NCI-H2196 (cell line): ENCODE results near the gene ETHE1.
"Not testable (repeated sequence)": the region's sequence is repeated elsewhere in the genome, so short reads cannot be mapped to it uniquely, and the experiment has no call there.

Experiments used
- DNase-seq: peaks from one replicate; lab custom pipeline; 2025; ENCODE audit not compliant: unreplicated experiment; lab: John Stamatoyannopoulos, UW

Gene ETHE1

GRCh38 chr19:43524922-43525835 lies 1.8 kb downstream of the ETHE1 start:
- no peak for DNase-seq

GRCh38 chr19:43523696-43524095 lies 3.3 kb downstream of the ETHE1 start:
- not testable (repeated sequence) for DNase-seq

GRCh38 chr19:43522929-43523328 lies 4.1 kb downstream of the ETHE1 start:
- DNase-seq = no peak

- peak; percentile 85 for DNase-seq
Measured at GRCh38 chr19:43519436-43520088, 7.4 kb downstream of the ETHE1 start.

- DNase-seq = no peak
Measured at GRCh38 chr19:43518051-43518450, 8.9 kb downstream of the ETHE1 start.

GRCh38 chr19:43512399-43512798 lies 14.6 kb downstream of the ETHE1 start:
- not testable (repeated sequence) for DNase-seq

GRCh38 chr19:43511324-43511723 lies 15.7 kb downstream of the ETHE1 start:
- DNase-seq = no peak

GRCh38 chr19:43510713-43511112 lies 16.3 kb downstream of the ETHE1 start:
- DNase-seq = no peak

- no peak for DNase-seq
Measured at GRCh38 chr19:43507880-43508279, 19.1 kb downstream of the ETHE1 start.

GRCh38 chr19:43506629-43507028 lies 20.4 kb downstream of the ETHE1 start:
- DNase-seq = no peak

- DNase-seq = no peak
Measured at GRCh38 chr19:43505941-43506340, 21.1 kb downstream of the ETHE1 start.

- DNase-seq = no peak
Measured at GRCh38 chr19:43505186-43505456, 21.9 kb downstream of the ETHE1 start.

GRCh38 chr19:43504426-43505185 lies 22.4 kb downstream of the ETHE1 start, which contains the start of gene PHLDB3:
Gene PHLDB3 (minus strand): TSS chr19:43504746. CDS start chr19:43504118, 628 bp downstream.
- DNase-seq = peak; percentile 56

GRCh38 chr19:43503501-43504425 lies 23.2 kb downstream of the ETHE1 start:
- DNase-seq = peak; percentile 95

- no peak for DNase-seq
Measured at GRCh38 chr19:43502419-43502976, 24.5 kb downstream of the ETHE1 start.

- no peak for DNase-seq
Measured at GRCh38 chr19:43501661-43502418, 25.2 kb downstream of the ETHE1 start.

- DNase-seq = no peak
Measured at GRCh38 chr19:43499042-43499441, 28.0 kb downstream of the ETHE1 start.

- DNase-seq = no peak
Measured at GRCh38 chr19:43498233-43498842, 28.7 kb downstream of the ETHE1 start.

- DNase-seq = no peak
Measured at GRCh38 chr19:43496960-43497359, 30.0 kb downstream of the ETHE1 start.
